Lung (tissue), 12 donors: ENCODE data around the gene OMA1. TPM values are rescaled to one million over a fixed set of nuclear protein-coding genes. Genes with fewer than 3 reads are reported as not detected.

Source experiments
- ATAC-seq: fragments of 200-7000 bp; cut with Tn5 transposase; one replicate; pipeline ENCODE4 v1.9.1; 2020; ENCODE audit warnings: moderate number of reproducible peaks; ENCODE audit not compliant: insufficient read depth, low FRiP score
- DNase-seq, 3 donors: peaks; one replicate each; pipeline ENCODE4 v3.0.0-alpha.2; 2013 to 2017
- H3K27ac ChIP-seq, 2 donors: one replicate each; pipeline ENCODE4 v1.5.1; 2013; ENCODE audit warnings: mild to moderate bottlenecking in 2 of 2, moderate library complexity in 2 of 2, control low read depth in 1 of 2, inconsistent platforms in 1 of 2, low read depth in 1 of 2, low read length in 1 of 2
- H3K27me3 ChIP-seq, 3 donors: one replicate each; pipeline ENCODE4 v1.5.1; 2013; ENCODE audit warnings: low read length in 2 of 3; ENCODE audit not compliant: control insufficient read depth in 3 of 3, insufficient read depth in 3 of 3
- H3K36me3 ChIP-seq, 4 donors: one replicate each; pipeline ENCODE4 v1.5.1; 2013; ENCODE audit warnings: low read length in 4 of 4, mild to moderate bottlenecking in 1 of 4, moderate library complexity in 1 of 4; ENCODE audit not compliant: control insufficient read depth in 4 of 4, insufficient read depth in 4 of 4
- H3K4me1 ChIP-seq, 5 donors: one replicate each; pipeline ENCODE4 v1.5.1; 2013; ENCODE audit warnings: low read length in 5 of 5, mild to moderate bottlenecking in 2 of 5, moderate library complexity in 1 of 5; ENCODE audit not compliant: control insufficient read depth in 5 of 5, insufficient read depth in 5 of 5
- H3K4me3 ChIP-seq: one replicate; pipeline ENCODE4 v1.5.1; 2013; ENCODE audit warnings: mild to moderate bottlenecking, control low read depth, moderate library complexity
- H3K9ac ChIP-seq, 2 donors: one replicate each; pipeline ENCODE4 v1.5.1; 2013; ENCODE audit warnings: low read length in 2 of 2, control low read depth in 1 of 2; ENCODE audit not compliant: insufficient read depth in 1 of 2
- H3K9me3 ChIP-seq, 4 donors: one replicate each; pipeline ENCODE4 v1.5.1; 2013; ENCODE audit warnings: low read length in 3 of 4, mild to moderate bottlenecking in 1 of 4, moderate library complexity in 1 of 4; ENCODE audit not compliant: control insufficient read depth in 4 of 4, insufficient read depth in 3 of 4
- WGBS, 2 donors: extraction: QIAGEN DNeasy Blood & Tissue Kit; methylation state at CpG; one replicate each; pipeline ENCODE4 v1.1.7; 2013; 5-methylcytosine and 5-hydroxymethylcytosine counted together
- polyA plus RNA-seq, 2 donors: library from polyadenylated mRNA; stranded (reverse); fragments of 200-250 nt; gene quantifications; one replicate each; pipeline ENCODE4 v1.2.1, GENCODE V29; 2013
- total RNA-seq, 2 donors: library from RNA; depleted of rRNA in 1 of 2; stranded (reverse); fragments of >200 nt in 1 of 2; gene quantifications; one replicate each; pipeline ENCODE4 v1.2.1, GENCODE V29; 2014 to 2021
- TF ChIP-seq, protein P1 (sequence below): IDR thresholded peaks from 2 replicates; pipeline ENCODE4 v1.5.1; 2012; ENCODE audit warnings: mild to moderate bottlenecking; ENCODE audit errors: control extremely low read depth, extremely low read depth
- donor health status: control.
- donor health status: control.
- donor health status: Bipolar disorder and iron deficiency.
- donor health status: healthy.
- donor health status: DM: yes; HTN: yes; CAD: no.

The OMA1 gene
- total and polyA plus RNA-seq, 4 donors: 13.2 to 52.1 (median 23.3) TPM

DNA sequence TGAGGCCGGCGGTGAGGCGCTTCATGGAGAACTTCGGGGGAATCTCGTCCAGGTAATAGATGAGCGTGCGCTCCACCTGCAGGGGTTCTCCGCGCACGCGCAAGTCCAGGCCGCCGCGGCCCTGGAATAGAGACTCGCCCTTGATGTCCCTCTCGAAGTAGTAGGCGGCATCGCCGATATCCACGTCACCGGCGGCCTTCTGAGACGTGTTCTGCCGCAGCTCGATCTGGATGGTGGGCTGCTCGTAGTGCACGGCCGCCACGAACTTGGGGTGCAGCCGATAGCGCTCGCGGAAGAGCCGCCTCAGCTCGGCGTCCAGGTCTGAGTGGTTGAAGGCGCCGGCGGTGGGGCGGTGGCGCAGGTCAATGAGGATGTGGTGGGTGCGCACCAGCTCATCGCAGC is 29.8 kb upstream of the OMA1 start:
- TF ChIP-seq, protein P1, sequence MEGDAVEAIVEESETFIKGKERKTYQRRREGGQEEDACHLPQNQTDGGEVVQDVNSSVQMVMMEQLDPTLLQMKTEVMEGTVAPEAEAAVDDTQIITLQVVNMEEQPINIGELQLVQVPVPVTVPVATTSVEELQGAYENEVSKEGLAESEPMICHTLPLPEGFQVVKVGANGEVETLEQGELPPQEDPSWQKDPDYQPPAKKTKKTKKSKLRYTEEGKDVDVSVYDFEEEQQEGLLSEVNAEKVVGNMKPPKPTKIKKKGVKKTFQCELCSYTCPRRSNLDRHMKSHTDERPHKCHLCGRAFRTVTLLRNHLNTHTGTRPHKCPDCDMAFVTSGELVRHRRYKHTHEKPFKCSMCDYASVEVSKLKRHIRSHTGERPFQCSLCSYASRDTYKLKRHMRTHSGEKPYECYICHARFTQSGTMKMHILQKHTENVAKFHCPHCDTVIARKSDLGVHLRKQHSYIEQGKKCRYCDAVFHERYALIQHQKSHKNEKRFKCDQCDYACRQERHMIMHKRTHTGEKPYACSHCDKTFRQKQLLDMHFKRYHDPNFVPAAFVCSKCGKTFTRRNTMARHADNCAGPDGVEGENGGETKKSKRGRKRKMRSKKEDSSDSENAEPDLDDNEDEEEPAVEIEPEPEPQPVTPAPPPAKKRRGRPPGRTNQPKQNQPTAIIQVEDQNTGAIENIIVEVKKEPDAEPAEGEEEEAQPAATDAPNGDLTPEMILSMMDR: no peak
- Histone ChIP-seq H3K27me3 (peaks cover 0 to 23% (median 21%) of the 10 kb centered on the region in 3 donors), H3K36me3 (no peaks in the 10 kb centered on the region), H3K4me1 (peaks cover 0 to 22% (median 10%) of the 10 kb centered on the region in 5 donors), H3K9ac (no peak overlapping the region), H3K9me3 (no peaks in the 10 kb centered on the region), H3K27ac (peak overlapping the region in 1 of 2 donors; percentile 90), H3K4me3 (peak overlapping the region; percentile 62)
- DNase-seq (no peak), ATAC-seq (peak; percentile 17)
- WGBS, 2 donors: 3 to 10% methylated on average over 43 of the region's 43 CpGs

DNA sequence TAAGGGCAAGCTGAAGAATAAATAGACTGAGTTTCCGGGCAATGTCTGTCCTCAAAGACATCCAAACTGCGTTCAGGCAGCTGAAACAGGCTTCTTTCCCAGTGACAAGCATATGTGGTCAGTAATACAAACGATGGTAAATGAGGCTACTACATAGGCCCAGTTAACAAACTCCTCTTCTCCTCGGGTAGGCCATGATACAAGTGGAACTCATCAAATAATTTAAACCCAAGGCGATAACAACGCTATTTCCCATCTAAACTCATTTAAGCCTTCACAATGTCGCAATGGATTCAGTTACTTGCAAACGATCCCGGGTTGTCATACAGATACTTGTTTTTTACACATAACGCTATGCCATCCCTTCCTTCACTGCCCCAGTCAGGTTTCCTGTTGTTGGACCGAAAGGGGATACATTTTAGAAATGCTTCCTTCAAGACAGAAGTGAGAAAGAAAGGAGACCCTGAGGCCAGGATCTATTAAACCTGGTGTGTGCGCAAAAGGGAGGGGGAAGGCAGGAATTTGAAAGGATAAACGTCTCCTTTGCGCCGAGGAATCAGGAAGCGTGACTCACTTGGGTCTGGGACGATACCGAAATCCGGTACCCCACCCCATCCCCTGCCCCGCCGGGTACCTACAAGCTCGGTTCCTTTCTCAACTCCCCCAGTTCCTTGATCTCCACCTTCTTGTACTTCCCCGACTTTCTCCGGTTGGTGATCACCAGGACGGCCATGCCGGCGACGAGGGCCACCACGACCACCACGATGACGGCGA is 29.2 kb upstream of the OMA1 start:
- TF ChIP-seq, protein P1: no peak
- peak overlapping the region; percentile 62 for H3K4me3 ChIP-seq
- H3K27ac ChIP-seq: peak overlapping the region in 1 of 2 donors; percentile 90
- WGBS, 2 donors: 20 to 32% methylated on average over 32 of the region's 32 CpGs
- ATAC-seq: no peak
- H3K9ac ChIP-seq: peak overlapping the region in 1 of 2 donors; percentile 52
- peaks cover 0 to 23% (median 21%) of the 10 kb centered on the region in 3 donors for H3K27me3 ChIP-seq
- no peak for DNase-seq
- H3K9me3 ChIP-seq: no peaks in the 10 kb centered on the region
- H3K4me1 ChIP-seq: peaks cover 0 to 22% (median 10%) of the 10 kb centered on the region in 5 donors
- no peaks in the 10 kb centered on the region for H3K36me3 ChIP-seq

GRCh38 chr1:58574816-58575215 is 28.3 kb upstream of the OMA1 start:
- TF ChIP-seq, protein P1: no peak
- H3K9me3 ChIP-seq: no peaks in the 10 kb centered on the region
- H3K27me3 ChIP-seq: peaks cover 0 to 23% (median 21%) of the 10 kb centered on the region in 3 donors
- peaks cover 0 to 22% (median 10%) of the 10 kb centered on the region in 5 donors for H3K4me1 ChIP-seq
- no peaks in the 10 kb centered on the region for H3K36me3 ChIP-seq
- H3K9ac ChIP-seq: no peak overlapping the region
- no peak overlapping the region for H3K4me3 ChIP-seq
- DNase-seq (no peak), ATAC-seq (no peak)
- 66 to 71% methylated on average over 2 of the region's 2 CpGs for WGBS, 2 donors
- no peak overlapping the region for H3K27ac ChIP-seq
